HL-60 (cell line): Measurements from ENCODE around the gene GAL3ST2.

Experiments used
- CTCF ChIP-seq: IDR thresholded peaks from one replicate; pipeline ENCODE4 v1.5.1; 2011; ENCODE audit warnings: low read length, control low read depth, inconsistent platforms; ENCODE audit not compliant: insufficient read depth
- GABPA ChIP-seq: IDR thresholded peaks from 2 replicates; pipeline ENCODE4 v1.6.1; 2012; ENCODE audit warnings: low read depth
- POLR2AphosphoS5 ChIP-seq: IDR thresholded peaks from 2 replicates; pipeline ENCODE4 v1.6.1; 2012; ENCODE audit warnings: low read depth
- REST ChIP-seq: IDR thresholded peaks from 2 replicates; pipeline ENCODE4 v1.6.1; 2012; ENCODE audit warnings: low read depth; ENCODE audit not compliant: insufficient replicate concordance
- SPI1 ChIP-seq: IDR thresholded peaks from 2 replicates; pipeline ENCODE4 v1.6.1; 2012; ENCODE audit warnings: low read depth, mild to moderate bottlenecking, borderline replicate concordance

- TF ChIP-seq SPI1, result no peak
- no peak for TF ChIP-seq CTCF
- TF ChIP-seq GABPA, result no peak
- no peak for TF ChIP-seq REST
- TF ChIP-seq POLR2AphosphoS5, result no peak
These were observed 1.1 kb upstream of the GAL3ST2 start for GRCh38 chr2:241775223-241776177.
